Adrenal gland (tissue), 5 donors: ENCODE measurements around the gene SMARCC1.

ENCODE experiments used
- POLR2A ChIP-seq, 2 donors: fragments of 450-650 bp; IDR thresholded peaks; one replicate each; pipeline ENCODE4 v1.6.1; 2017; ENCODE audit warnings: antibody characterized with exemption in 2 of 2, mild to moderate bottlenecking in 2 of 2, moderate library complexity in 1 of 2
- TF ChIP-seq, protein P1 (sequence below), 6 experiments: fragments of 450-650 bp in 4 of 6; fragments of 200-600 bp in 2 of 6; sonication (generic) in 1 of 6; IDR thresholded peaks; 1 replicate in 5 of 6; 2 replicates in 1 of 6; pipeline versions ENCODE4 v1.5.1 to v1.8.0; 2016 to 2021; ENCODE audit warnings: antibody characterized with exemption in 6 of 6, mild to moderate bottlenecking in 2 of 6, moderate library complexity in 1 of 6
- donor health status: DM: no; HTN: no; CAD: no.

DNA sequence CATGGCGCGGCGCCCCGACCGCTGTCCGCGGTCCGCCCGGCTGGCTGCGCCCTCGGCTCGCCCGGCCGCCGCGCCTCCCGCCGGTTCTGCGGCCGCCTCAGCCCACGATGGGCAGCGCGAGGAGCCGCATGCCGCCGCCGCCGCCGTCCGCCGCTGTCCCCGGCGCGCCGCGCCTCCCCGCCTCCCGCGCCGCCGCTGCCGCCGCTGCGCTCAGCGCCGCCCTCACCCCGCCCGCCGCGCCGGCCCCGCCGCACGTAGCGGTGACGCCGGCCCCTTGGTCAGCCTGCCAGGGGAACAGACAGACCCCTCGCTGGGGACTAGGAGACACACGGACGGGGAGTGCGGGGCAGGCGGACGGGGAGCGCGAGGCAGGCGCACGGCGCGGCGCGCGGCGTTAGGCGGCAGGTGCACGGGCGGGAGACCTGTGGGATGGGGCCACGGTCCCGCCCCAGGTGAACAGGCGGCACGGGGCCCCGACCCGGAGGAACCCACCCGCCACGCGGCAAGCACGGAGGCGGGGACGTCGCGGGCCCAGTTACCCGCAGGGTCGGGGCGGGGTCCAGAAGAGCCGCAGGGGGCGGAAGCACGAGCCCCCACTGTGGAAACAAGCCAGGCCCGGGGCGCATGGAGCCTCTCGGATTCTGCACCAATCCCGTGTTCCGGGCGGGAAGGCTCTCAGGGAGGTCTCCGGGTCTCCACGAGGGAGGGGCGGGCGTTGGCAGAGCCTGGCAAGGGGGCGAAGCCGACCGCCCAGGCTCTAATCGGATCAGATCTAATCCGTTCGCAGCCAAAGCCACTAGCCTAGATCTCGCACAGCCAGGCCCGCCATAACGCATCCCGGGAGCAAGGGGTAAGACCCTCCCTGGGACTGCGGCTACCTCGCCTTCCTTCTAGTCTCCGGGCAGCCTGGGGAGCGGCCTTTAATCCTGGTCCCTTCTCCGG lies 202.7 kb downstream of the SMARCC1 start, which contains the start of gene CSPG5:
- TF ChIP-seq POLR2A (IDR thresholded peaks at IDR 0.05), result no peak
- TF ChIP-seq, protein P1, sequence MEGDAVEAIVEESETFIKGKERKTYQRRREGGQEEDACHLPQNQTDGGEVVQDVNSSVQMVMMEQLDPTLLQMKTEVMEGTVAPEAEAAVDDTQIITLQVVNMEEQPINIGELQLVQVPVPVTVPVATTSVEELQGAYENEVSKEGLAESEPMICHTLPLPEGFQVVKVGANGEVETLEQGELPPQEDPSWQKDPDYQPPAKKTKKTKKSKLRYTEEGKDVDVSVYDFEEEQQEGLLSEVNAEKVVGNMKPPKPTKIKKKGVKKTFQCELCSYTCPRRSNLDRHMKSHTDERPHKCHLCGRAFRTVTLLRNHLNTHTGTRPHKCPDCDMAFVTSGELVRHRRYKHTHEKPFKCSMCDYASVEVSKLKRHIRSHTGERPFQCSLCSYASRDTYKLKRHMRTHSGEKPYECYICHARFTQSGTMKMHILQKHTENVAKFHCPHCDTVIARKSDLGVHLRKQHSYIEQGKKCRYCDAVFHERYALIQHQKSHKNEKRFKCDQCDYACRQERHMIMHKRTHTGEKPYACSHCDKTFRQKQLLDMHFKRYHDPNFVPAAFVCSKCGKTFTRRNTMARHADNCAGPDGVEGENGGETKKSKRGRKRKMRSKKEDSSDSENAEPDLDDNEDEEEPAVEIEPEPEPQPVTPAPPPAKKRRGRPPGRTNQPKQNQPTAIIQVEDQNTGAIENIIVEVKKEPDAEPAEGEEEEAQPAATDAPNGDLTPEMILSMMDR (IDR thresholded peaks at IDR 0.05), result no peak
